ENCODE measurements around the gene PAQR8. TPM values are rescaled to one million over a fixed set of nuclear protein-coding genes. Genes with fewer than 3 reads are reported as not detected.

Gene PAQR8
- total RNA-seq, 2 experiments from 2014 or later = 5.5 to 6.2 TPM

GRCh38 chr6:52377538-52378221 is 15.7 kb downstream of the PAQR8 start:
- intact Hi-C loops (cut with micrococcal nuclease; ENCODE audit: unreplicated experiment) = no loop called here
- ChIA-PET POLR2A (interaction anchor here (1.9 kb wide), 1 partner anchor 92 kb away, joined by 7 read pairs; the partner anchor contains the start of gene MCM3), CTCF (ENCODE audit: unreplicated experiment) (interaction anchor here (1.0 kb wide), 1 partner anchor 30 kb away, joined by 4 read pairs; no protein-coding TSS in a partner anchor)
- Histone ChIP-seq H3K4me2 (ENCODE audit: low read length) (peak overlapping the region; percentile 42), H3K4me3 (ENCODE audit: low read depth, low read length, poor library complexity, severe bottlenecking) (no peak overlapping the region), H3K36me3 (ENCODE audit: insufficient read depth, low read length) (peaks cover 16% of the 10 kb centered on the region; the same call in 1 of the 2 replicates), H3K79me2 (ENCODE audit: insufficient read depth, low read depth, low read length) (no peaks in the 10 kb centered on the region), H3K27ac (ENCODE audit: low read depth, low read length, poor library complexity, severe bottlenecking) (no peak overlapping the region), H3K4me1 (ENCODE audit: insufficient read depth, low read length, poor library complexity, severe bottlenecking) (peaks cover 22% of the 10 kb centered on the region), H2AFZ (ENCODE audit: low read length) (no peak overlapping the region), H3K9me2 (ENCODE audit: insufficient read depth, low read length) (no peaks in the 10 kb centered on the region), H4K20me1 (ENCODE audit: insufficient read depth, low read length) (no peaks in the 10 kb centered on the region), H3K9me3 (ENCODE audit: low read length) (peaks cover 4% of the 10 kb centered on the region; the same call in 1 of the 2 replicates)
- no TSS peak for BruUV-seq (replicated peaks)
- no peak for TF ChIP-seq CTCF (conservative IDR thresholded peaks at IDR 0.05; ENCODE audit: low read length)
- no peak for TF ChIP-seq EZH2phosphoT487 (IDR thresholded peaks at IDR 0.05; ENCODE audit: borderline replicate concordance, low read depth, low read length)
- DNase-seq (ENCODE audit: low spot score) = no peak

- Histone ChIP-seq H3K27ac (ENCODE audit: low read depth, low read length, poor library complexity, severe bottlenecking) (no peak overlapping the region), H3K4me1 (ENCODE audit: insufficient read depth, low read length, poor library complexity, severe bottlenecking) (peaks cover 16% of the 10 kb centered on the region)
These were observed 19.3 kb downstream of the PAQR8 start for GRCh38 chr6:52381249-52381648.

More at GRCh38 chr6:52381249-52381648, 19.3 kb downstream of the PAQR8 start:
- Histone ChIP-seq H3K79me2 (ENCODE audit: insufficient read depth, low read depth, low read length) (no peaks in the 10 kb centered on the region), H3K9me3 (ENCODE audit: low read length) (no peaks in the 10 kb centered on the region), H4K20me1 (ENCODE audit: insufficient read depth, low read length) (no peaks in the 10 kb centered on the region), H3K36me3 (ENCODE audit: insufficient read depth, low read length) (no peaks in the 10 kb centered on the region), H3K4me2 (ENCODE audit: low read length) (no peak overlapping the region), H3K4me3 (ENCODE audit: low read depth, low read length, poor library complexity, severe bottlenecking) (no peak overlapping the region), H3K9me2 (ENCODE audit: insufficient read depth, low read length) (no peaks in the 10 kb centered on the region), H2AFZ (ENCODE audit: low read length) (no peak overlapping the region)
- no peak for DNase-seq (ENCODE audit: low spot score)
- TF ChIP-seq CTCF (conservative IDR thresholded peaks at IDR 0.05; ENCODE audit: low read length) (no peak), EZH2phosphoT487 (IDR thresholded peaks at IDR 0.05; ENCODE audit: borderline replicate concordance, low read depth, low read length) (no peak)
- CTCF ChIA-PET (ENCODE audit: unreplicated experiment) = no interaction called here
- POLR2A ChIA-PET = interaction anchor here (1.3 to 1.8 kb wide), 2 partner anchors 9 to 110 kb away, joined by 4 to 9 read pairs; no protein-coding TSS in a partner anchor
- BruUV-seq (replicated peaks) = no TSS peak
- intact Hi-C loops (cut with micrococcal nuclease; ENCODE audit: unreplicated experiment) = no loop called here
